NCI-H187 treated with DMSO at 0.1 percent for 48 hours (cell line): ENCODE measurements around the gene FGFR3.
A peak's percentile ranks its signal among the peaks of the same experiment; 100 is the strongest.

Source experiments
- DNase-seq: peaks from one replicate; lab custom pipeline; 2025; lab: John Stamatoyannopoulos, UW

Gene FGFR3

GRCh38 chr4:1792832-1793495, at the start of gene FGFR3:
Gene FGFR3 (plus strand): TSS chr4:1793293. CDS start chr4:1793935, 642 bp downstream.
- DNase-seq, result no peak

GRCh38 chr4:1743551-1743950, 49.5 kb upstream of the FGFR3 start:
- DNase-seq, result no peak

DNA sequence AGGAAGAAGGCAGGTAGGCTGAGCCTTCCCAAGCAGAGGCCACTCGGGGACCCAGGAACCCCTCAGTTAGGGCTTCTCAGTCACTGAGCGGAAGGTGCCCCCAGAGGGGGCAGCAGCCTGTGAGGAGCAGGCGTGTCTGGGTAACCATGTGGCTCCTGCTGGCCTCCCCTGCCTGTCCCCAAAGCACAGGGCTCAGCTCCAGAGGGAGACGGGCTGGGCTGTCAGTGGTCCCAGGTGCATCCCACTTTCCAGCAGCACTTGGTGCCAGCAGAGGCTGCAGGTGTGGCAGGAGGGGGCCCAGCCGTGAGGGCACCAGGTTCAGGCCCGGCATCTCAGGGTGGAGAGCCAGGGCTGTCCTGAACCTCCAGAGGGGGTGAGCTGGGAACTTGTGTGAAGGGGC, 49.1 kb upstream of the FGFR3 start:
- no peak for DNase-seq

DNA sequence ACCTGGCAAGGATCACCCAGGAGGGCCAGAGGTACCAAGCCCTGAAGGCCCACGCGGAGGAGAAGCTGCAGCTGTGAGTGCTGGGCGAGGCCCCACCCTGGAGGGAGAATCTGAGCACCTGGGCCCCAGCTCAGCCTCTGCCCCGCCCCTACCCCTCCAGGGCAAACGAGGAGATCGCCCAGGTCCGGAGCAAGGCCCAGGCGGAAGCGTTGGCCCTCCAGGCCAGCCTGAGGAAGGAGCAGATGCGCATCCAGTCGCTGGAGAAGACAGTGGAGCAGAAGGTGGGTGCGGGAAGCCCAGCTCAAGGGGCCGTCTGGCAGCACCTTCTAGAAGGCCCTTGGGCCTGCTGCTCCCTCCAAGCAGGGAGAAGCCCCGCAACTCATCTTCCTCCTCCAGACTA, 48.5 kb upstream of the FGFR3 start:
- no peak for DNase-seq

DNA sequence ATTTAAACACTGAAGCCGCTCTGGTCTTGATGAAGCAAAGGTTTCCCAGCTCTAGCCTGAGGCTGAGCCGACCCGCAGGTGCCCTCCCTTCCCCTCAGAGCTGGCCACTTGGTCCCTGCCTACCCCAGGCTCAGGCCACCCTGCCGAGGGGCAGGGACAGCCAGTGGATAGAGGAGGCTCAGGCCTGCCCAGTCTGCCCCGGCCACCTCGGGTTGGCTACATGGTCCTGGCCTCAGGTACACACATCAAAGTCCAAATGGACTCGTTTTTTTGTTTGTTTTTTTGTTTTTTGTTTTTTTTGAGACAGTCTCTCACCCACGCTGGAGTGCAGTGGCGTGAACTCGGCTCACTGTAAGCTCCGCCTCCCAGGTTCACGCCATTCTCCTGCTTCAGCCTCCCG, 47.9 kb upstream of the FGFR3 start:
- DNase-seq, result no peak

DNA sequence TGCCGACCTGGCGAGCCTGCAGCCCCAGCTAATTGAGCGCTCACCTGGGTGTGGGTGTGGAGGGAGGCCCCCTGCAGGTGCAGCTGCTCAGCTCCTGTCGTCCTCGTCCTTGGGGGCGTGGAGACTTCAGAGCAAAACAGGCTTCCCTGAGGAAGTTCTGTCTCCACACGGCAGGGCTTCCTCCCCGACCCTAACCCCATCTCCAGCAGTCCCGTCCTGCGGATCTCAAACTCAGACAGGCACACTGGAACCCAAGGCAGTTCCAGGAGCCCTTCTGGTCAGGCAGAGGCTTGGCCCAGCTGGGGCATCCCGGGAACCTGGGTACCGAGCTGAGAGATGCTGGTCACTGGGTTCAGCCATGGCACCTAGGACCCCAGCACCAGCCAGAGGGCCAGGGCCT, 47.4 kb upstream of the FGFR3 start:
- no peak for DNase-seq

DNA sequence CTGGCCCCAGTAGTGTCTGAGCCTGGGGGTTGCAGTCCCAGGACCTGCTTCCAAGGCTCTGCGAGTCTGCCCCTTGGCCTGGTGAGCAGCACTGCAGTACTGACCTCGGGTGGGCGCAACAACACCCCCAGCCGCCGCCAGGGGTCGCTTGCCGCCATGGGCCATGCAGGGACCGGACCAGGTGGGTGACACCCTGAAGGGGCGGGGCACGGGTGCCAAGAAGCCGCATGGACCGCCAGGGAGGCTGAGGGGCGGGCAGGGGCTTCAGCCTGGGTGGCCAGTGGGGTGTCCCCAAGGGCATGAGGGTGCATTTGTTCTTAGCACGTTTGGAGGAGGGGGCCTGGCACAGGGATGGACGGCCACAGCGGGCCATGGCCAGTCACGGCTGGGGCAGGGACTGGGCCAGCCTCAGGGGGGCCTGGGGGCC, 46.8 kb upstream of the FGFR3 start:
- no peak for DNase-seq

DNA sequence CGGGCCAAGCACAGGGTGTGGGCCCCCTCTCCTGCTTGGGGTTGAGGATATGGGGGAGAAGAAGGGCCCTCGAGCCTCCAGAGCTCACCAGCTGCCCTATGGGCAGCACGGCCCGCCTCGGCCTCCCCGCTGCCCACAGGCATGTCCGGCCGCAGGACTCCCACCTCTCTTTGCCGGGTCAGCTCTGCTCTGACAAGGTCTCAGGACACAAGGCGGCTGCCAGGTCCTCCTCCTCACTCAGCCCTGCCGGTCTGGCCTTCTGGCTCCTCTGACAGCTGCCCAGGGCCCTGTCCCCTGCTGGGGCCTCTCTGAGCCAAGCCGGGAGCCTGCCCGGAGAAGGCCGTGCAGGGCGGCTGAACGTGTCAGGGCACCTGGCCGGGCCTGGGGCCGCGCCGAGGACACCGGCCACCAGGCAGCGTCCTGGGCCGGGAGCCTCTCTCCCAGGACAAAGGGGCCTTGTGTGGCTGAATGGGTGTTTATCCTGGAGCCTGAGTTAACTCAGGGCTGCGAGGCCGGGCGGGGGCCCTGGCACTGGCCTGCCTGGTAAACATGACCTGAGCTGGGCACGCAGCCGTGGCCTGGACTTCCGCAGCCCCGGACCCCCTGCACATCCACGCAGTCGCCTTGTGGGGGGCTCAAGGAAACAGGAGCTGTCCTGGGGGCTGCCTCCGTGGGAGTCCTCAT, 46.0 kb upstream of the FGFR3 start:
- DNase-seq, result no peak

- DNase-seq, result no peak
Observed at GRCh38 chr4:1747603-1747967, 45.5 kb upstream of the FGFR3 start.

DNA sequence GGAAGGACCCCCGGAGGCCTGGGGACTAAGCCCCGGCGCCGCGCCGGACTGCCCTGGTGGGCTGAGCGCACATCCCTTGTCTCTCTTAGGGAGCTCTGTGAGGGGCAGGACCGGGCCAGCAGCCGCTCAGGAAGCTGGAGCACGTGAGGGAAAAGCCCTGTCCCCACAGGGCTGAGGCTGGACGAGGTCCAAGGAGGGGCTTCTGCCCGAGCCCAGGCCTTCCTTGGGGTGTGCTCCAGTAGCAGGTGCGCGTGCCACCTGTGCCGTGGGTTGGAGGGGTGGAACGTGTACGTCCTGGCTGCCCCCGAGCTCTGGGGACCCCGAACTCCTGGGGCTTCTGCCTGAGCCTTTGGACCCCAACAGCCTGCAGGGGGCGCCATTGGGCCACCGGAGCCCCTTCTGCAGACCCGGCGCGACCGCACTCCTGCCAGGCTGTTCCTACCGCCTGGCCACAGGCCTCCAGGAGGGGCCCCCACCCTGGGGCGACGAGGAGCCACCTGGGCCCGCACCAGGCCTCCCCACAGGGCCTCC, 44.6 kb upstream of the FGFR3 start:
- peak; percentile 9 for DNase-seq

DNA sequence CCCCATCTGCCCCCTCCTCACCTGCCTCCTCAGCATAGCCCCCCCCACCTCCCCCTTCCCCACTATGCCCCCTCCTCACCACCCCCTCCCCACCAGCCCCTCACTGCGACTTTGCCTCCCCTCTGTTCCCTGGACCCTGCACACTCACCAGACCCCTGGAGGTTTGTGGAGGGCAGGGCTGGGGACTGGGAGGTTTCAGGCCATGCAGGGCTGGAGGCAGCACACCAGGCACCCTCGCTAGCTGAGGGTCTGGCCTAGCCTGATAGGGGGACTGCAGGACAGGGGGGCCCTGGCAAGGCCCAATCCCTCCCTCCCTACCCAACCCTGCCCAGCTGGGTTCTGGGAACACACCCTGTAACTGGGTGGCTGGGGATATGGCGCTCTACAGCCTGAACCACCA, 43.7 kb upstream of the FGFR3 start:
- DNase-seq, result no peak

DNA sequence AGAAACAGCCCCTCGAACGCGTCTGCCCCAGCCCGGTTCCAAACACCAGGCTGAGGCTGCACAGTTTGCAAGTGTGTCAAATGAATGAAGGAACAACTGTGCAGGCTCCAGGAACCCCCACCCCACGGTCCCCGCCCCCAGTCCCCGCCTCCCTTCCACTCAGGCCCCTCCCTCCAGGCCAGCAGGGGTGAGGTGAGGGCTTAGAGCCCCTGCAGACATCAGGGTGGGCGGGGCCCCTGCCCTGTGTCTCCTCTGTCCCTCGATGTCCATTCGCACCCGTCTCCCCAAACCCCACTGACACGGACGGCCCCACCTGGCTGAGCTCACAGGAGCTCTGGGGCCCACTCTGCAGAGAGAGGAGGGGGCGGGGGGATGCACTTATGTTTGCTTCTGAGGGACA, 43.3 kb upstream of the FGFR3 start:
- DNase-seq, result no peak

GRCh38 chr4:1750381-1751154, 42.5 kb upstream of the FGFR3 start:
- no peak for DNase-seq

DNA sequence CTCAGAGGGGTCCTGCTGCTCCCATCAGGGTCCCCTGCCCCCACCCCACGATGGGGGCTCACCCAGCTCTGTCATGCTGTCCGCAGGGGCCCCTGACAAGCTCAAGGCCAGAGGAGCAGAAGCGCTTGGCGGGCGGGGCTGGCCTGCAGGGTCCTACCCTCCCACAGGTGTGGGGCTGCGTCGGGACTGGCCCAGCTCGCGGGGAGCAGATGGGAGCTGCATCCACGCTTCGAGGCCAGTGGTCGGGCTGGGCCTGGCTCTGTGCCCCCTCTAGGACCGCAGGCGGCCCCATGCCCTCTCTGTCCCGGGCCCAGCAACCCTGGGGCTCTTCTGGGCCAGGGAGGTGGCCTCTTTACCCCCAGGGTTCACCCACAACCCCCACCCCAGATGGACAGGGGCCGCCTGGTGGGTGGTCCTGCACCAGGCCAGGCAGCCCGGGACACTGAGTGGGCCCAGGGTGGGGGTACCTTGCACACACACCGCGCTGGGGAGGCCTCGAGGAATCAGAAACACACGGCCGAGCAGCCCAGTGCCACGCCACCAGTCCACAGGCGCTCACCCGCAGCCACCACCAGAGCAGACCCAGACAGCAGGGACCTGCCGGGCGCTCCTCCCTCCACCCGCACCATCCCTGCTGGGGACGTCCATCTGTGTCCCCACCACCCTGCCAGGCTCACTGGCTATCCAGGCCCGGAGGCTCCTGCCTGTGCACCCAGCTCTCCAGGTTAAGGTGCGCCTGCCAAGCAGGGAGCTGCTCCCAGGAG, 41.8 kb upstream of the FGFR3 start:
- DNase-seq, result no peak

DNA sequence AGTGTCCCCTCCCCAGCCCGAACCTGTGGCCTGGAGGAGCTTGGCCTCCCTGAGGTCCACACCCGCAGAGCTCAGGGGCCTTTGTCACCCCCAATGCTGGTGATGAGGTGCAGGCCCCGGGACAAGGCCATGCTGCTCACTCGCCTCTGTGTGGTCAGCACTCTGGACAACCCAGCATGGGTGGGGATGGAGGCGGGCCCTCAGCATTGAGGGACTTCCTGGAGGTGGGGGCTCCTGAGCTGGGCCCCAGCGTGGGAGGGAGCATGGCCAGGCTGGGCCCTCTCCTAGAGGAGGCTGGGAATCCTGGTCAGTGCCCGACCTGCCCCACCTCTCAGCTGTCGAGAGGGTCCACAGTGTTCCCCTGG, 41.2 kb upstream of the FGFR3 start:
- no peak for DNase-seq

GRCh38 chr4:1752284-1753041, 40.6 kb upstream of the FGFR3 start:
- DNase-seq, result no peak

- DNase-seq, result no peak
Observed at GRCh38 chr4:1753294-1753696, 39.8 kb upstream of the FGFR3 start.

DNA sequence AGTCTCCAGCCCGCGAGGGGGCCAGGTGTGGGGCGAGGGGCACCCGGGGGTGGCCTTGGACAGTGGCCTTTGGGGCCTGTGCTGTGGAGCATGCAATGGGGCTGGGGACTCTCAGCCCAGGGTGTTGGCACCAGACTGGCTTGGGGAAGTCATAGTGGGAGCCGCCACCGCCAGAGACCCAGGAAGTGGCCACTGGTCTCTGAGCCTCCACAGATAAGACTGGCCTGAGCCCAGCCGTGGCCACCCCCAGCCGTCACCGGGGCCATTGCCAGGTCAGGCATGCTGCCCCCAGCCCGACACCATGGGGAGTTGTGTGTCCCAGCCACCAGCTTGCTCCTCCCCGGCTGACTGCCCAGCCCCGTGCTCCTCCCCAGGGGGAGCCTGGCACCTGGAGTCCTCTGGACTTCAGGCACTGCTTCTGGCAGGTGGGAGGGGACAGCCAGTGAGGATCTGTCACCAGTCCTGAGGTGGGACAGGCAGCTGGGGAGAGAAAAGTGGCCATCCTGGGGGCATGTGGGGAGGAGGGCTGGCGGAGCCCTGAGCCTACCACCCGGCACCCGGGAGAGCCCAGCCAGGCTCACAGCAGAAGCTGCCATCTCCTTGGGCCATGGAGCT, 39.3 kb upstream of the FGFR3 start:
- DNase-seq, result no peak

DNA sequence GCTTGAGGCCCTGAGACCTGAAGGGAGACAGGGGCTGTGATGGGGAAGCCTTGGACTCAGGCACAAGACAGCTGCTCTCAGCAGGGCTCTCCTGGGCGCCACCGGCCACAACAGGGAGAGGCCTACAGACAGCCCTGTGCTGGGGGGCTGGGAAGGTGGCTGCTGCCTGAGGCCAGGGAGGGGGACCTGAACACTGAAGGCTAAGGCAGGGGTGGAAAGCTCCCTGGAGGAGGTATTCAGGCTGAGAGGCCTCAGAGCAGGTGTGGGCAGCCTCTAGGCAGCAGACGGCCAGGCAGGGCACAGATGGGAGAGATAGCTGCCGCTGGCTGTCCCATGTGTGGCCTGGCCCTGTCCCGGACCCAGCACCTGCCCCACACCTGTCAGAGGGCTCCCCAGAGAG, 38.8 kb upstream of the FGFR3 start:
- no peak for DNase-seq

- DNase-seq, result no peak
Observed at GRCh38 chr4:1755297-1755696, 37.8 kb upstream of the FGFR3 start.

GRCh38 chr4:1756079-1756478, 37.0 kb upstream of the FGFR3 start:
- no peak for DNase-seq
